Measurements from ENCODE around the gene PCSK6.
"Not testable (repeated sequence)": the region's sequence is repeated elsewhere in the genome, so short reads cannot be mapped to it uniquely, and the experiment has no call there.

PCSK6 gene

DNA sequence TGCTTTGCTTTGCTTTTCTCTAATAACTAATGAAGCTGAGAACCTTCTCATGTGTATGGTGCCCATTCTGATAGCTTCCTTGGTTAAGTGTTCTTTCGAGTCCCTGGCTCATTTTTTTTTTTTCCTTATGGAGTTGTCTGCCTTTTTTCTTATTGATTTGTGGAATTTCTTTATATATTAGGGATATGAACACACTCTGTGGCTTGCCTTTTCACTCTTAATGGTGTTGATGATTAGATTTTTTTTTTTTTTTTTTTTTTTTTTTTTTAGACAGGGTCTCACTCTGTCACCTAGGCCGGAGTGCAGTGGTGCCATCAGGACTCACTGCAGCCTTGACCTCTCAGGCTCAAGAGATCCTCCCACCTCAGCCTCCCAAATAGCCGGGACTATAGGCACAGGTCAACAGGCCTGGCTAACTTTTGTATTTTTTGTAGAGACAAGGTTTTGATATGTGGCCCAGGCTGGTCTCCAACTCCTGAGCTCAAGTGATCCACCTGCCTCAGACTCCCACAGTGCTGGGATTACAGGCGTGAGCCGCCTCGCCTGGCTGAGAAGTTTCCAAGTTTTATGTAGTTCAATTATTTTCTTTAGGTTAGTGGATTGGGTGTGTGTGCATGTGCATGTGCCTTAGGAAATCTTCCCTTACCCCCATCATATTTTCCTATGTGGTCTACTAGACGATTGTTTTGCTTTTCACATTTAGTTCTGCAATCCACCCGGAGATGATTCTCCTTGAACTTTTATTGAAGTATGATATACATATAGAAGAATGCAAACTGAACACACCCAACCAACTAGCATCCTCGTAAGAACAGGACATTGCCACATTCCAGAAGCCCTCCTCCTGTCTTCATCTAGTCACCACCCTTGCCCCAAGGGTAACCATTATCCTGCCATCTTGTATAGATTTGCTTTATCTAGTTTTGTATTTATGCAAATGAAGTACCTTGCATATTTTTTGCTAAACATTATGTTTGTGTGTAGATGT is 192.8 kb downstream of the PCSK6 start:
- Mint-ChIP-seq H3K9me3 (ENCODE audit: low read depth) (no peaks in the 10 kb centered on the region), H3K4me3 (peak overlapping the region; percentile 98), H3K4me1 (ENCODE audit: low read depth) (peaks cover 33% of the 10 kb centered on the region), H3K27ac (no peak overlapping the region), H3K27me3 (no peaks in the 10 kb centered on the region), H3K36me3 (peaks cover 6% of the 10 kb centered on the region)

DNA sequence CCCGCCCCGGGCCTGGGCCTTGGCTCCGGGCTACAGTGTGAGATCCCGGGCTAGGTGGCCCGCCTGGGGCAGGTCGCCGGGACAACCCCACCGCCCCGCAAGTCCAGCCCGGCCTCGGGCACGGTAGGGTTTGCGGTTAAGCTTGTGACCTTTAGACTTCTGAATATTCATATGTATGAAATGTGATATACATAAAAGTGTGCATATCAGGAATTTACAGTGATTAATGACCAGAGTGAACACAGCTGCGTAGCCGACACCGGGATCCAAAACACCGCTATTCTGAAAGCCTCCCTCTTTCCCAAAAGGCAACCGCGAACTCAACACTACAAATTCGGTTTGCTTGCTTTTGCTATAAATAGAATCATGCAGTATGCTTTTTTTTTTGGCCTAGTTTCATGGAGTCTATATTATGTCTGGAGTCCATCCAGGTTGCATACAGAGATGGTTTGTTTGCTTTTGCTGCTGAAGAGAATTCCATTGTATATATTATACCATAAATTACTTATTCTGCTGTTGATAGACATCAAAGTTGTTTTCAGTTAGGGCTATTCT is 193.8 kb downstream of the PCSK6 start:
- Mint-ChIP-seq H3K27ac (peak overlapping the region; percentile 93), H3K4me1 (ENCODE audit: low read depth) (peaks cover 40% of the 10 kb centered on the region), H3K9me3 (ENCODE audit: low read depth) (no peaks in the 10 kb centered on the region), H3K27me3 (no peaks in the 10 kb centered on the region), H3K4me3 (peak overlapping the region; percentile 98), H3K36me3 (peaks cover 6% of the 10 kb centered on the region)

DNA sequence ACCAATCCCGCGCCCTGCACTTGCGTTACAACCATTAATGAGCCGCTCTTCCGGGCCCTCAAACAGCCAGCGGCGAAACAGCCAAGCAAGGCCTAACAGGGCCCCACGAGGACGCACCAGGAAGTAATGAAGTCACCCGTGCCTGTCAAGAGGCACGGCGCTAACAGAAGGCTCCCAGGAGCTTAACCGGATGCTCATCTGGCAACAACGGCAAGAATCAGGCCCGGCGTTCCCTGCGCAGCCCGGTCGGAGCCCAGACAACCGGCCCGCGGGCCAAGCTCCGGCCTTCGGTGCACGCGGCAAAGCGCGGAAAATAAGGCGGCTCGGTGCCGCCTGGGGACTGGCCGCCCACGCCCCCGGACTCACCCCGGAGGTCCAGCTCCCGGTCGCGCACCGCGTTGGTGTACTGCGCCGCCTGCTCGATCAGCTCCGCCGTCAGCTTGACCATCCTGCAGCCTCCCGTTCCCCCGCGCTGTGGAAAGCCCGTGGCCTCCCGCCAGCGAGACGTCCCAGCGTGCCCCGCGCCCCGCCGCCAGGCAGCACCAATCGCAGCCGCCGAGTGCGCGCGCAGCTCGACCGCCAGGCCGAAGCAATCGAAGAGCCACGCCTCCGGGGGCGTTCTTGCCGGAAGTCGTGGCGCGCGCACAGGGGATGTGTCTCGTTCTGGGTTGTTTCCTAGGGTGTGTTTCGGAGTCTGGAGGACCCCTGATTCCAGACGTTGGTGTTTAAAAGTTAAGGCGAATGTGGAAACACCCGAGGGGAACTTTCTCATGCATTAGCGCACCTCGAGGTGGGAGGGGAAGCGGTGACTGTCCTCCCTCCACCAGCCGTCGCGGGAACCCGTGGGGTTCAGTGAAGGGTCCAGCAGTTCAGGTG is 194.5 kb downstream of the PCSK6 start, which contains the start of gene SNRPA1:
Gene SNRPA1 (minus strand): TSS at position 518 of the 876 bp plus-strand sequence. CDS start 70 bp downstream, at position 448.
- Mint-ChIP-seq H3K36me3 (peaks cover 6% of the 10 kb centered on the region), H3K9me3 (ENCODE audit: low read depth) (no peaks in the 10 kb centered on the region), H3K4me1 (ENCODE audit: low read depth) (peaks cover 46% of the 10 kb centered on the region), H3K27me3 (no peaks in the 10 kb centered on the region), H3K27ac (peak within 1 kb of the TSS; percentile 97), H3K4me3 (peak within 1 kb of the TSS; percentile 98)

DNA sequence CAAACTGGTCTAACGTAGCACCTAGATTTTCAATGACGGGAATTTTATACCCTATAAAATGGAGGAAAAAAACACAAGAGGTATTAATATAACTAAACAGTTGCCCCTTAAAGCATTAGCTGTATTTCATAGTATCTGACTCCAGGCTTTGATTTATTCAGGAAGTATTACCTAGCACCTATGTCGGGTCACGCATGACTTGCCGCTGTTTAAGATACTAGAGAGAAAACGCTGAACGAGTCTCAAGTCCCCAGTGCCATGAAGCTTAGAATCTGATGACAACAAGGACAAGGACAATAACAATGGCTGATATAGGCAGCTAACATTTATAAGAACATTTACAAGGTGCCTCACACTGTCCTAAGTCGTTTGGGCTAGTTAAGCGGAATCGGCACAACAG is 196.4 kb downstream of the PCSK6 start:
- Mint-ChIP-seq H3K27me3 (no peaks in the 10 kb centered on the region), H3K36me3 (peaks cover 11% of the 10 kb centered on the region), H3K4me3 (peak overlapping the region; percentile 98), H3K9me3 (ENCODE audit: low read depth) (no peaks in the 10 kb centered on the region), H3K27ac (peak overlapping the region; percentile 97), H3K4me1 (ENCODE audit: low read depth) (peaks cover 57% of the 10 kb centered on the region)

DNA sequence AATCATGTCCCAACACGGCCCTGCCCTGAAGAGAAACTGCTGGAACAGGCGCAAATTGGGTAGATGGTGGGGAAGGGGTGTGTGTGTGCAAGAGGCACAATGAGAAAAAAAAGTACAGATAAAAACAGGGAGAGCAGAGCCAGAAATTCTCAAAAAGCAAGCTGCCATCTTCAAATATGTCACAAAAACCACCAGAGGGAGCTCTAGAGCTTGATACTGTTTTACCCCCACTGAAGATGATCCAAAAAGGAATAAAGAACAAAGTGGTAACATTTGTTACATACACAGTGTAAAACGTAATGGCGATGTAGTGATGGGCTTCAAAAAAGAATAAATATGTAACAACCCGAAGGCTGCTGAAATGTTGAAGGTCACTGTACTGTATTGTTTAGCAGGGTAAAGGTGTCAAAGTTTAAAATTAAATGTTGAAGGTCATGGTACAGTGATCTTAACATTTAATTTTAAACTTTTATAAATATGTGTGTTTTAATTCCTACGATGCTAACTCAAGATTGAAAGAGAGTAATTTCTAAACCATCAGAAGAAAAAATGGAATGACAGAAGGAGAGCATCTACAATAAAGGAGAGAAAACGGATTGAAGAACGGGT is 200.5 kb downstream of the PCSK6 start:
- Mint-ChIP-seq H3K4me1 (ENCODE audit: low read depth) (peaks cover 53% of the 10 kb centered on the region), H3K4me3 (peak overlapping the region; percentile 52), H3K36me3 (peaks cover 18% of the 10 kb centered on the region), H3K27me3 (no peaks in the 10 kb centered on the region), H3K27ac (peak overlapping the region; percentile 75), H3K9me3 (ENCODE audit: low read depth) (no peaks in the 10 kb centered on the region)

DNA sequence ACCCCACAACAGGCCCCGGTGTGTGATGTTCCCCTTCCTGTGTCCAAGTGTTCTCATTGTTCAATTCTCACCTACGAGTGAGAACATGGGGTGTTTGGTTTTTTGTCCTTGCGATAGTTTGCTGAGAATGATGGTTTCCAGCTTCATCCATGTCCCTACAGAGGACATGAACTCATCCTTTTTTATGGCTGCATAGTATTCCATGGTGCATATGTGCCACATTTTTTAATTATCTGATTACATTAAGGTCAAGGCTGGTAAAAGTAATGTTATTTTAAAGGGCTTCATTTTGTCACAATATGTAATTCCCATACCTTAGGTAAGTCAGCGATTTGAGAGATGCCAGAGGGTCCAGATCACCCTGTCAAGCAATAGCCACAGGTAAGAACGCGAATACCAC is 202.2 kb downstream of the PCSK6 start:
- Mint-ChIP-seq H3K4me1 (ENCODE audit: low read depth) (peaks cover 41% of the 10 kb centered on the region), H3K27ac (peak overlapping the region; percentile 3), H3K36me3 (peaks cover 14% of the 10 kb centered on the region)
- H3K4me3 Mint-ChIP-seq; H3K27me3 Mint-ChIP-seq; H3K9me3 Mint-ChIP-seq (ENCODE audit: low read depth): not testable (repeated sequence)

DNA sequence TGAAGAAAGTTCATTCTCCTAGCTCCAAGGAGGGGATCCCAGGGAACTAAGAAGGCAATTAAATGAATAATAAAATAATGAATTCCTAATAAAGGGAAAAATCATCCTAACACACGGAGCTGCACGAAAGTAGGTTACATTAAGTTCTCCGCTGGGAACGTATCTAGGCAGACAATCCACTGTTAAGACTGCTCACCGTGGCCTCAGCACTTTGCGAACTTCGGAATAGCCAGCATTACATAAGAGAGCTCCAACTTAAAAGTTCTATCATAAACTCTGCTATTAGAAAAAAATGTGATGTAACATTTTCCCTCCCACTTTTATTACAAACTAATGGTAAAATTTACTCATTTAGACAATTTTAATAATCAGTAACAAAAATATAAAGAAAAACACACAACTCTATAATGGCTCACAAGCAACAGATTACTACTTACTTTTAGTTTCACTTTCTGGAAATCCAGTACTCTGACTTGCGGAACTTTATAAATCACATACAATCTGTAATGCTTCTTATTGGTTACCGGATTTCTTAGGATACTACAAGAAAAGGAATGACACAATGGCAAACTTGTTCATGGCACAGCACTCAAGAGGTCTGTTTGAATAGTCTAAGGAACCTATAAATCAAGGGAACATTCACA is 202.9 kb downstream of the PCSK6 start:
- H3K4me1 Mint-ChIP-seq (ENCODE audit: low read depth): peaks cover 34% of the 10 kb centered on the region
- peak overlapping the region; percentile 58 for H3K27ac Mint-ChIP-seq
- H3K4me3 Mint-ChIP-seq: no peak overlapping the region
- peaks cover 16% of the 10 kb centered on the region for H3K36me3 Mint-ChIP-seq
- H3K27me3 Mint-ChIP-seq: no peaks in the 10 kb centered on the region
- H3K9me3 Mint-ChIP-seq (ENCODE audit: low read depth): no peaks in the 10 kb centered on the region

DNA sequence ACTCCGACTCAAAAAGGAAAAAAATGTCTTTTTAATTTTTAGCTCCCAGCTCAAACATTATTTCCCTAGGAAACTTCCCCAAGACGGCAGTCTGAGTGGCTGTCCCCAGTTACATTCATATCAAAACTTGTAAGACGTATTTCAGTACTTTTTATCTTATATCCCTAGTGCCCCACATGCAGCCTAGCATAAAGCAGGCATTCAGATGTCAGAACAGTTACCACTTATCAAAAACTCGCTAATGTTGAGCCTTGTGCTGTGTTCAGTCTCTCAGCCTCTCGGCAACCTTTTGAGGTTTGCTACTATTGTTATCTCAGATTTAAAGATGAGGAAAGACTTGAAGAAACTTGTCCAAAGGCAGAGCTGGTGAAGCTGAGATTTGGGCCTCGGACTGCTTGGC is 205.6 kb downstream of the PCSK6 start:
- Mint-ChIP-seq H3K27me3 (no peaks in the 10 kb centered on the region), H3K36me3 (peaks cover 15% of the 10 kb centered on the region), H3K27ac (no peak overlapping the region), H3K9me3 (ENCODE audit: low read depth) (no peaks in the 10 kb centered on the region), H3K4me3 (no peak overlapping the region), H3K4me1 (ENCODE audit: low read depth) (peaks cover 16% of the 10 kb centered on the region)

DNA sequence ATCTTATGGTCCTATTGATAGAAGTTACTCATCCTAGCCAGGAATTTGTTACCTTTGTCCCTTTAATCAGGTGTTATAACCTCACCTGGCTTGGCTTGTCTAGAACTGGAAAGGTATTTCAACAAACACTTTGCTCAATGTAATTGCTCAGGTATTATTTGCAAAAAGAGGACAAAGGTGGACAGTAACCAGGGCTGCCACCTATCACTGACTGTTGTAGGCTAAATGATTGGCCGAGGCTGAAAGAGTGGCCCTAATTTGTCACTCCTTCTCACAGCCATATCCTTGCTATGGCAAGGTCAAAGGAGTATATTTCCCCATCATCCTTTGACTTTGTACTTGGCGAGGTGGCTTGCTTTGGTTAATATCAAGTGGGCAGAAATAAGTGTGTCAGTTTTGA is 209.5 kb downstream of the PCSK6 start:
- peaks cover 27% of the 10 kb centered on the region for H3K4me1 Mint-ChIP-seq (ENCODE audit: low read depth)
- H3K9me3 Mint-ChIP-seq (ENCODE audit: low read depth): no peaks in the 10 kb centered on the region
- H3K4me3 Mint-ChIP-seq: no peak overlapping the region
- peaks cover 6% of the 10 kb centered on the region for H3K36me3 Mint-ChIP-seq
- H3K27ac Mint-ChIP-seq: no peak overlapping the region
- H3K27me3 Mint-ChIP-seq: no peaks in the 10 kb centered on the region

DNA sequence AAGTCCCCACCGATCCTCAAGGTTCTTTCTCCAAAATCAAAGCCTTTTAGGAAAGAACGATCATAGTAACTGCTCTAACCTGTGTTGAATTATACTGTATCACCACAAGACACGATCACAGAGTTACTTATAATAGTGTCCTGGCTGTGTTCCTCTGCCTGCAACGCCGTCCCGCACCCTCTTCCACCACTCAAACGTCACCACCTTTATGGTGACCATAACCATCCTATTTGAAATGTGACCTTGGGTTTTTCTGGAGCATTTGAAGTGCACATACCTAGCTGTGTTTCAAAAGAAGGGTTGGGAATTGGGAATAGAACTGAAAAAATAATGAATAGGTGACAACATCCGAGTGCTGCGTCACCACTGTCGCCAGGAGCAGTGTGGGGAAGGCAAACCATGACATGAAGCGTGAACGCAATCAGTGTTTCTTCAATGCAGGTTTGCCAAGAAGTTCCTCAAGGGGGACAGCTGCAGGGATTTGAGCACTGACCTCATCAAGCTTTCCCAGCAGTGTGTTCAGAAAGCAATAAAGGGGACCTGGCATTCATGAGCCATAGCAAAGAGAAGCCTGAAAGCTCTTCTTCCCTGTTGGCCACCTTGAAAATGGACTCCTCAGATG is 211.5 kb downstream of the PCSK6 start:
- Mint-ChIP-seq H3K9me3 (ENCODE audit: low read depth) (no peaks in the 10 kb centered on the region), H3K4me3 (peak overlapping the region; percentile 91), H3K4me1 (ENCODE audit: low read depth) (peaks cover 29% of the 10 kb centered on the region), H3K27me3 (no peaks in the 10 kb centered on the region), H3K36me3 (peaks cover 11% of the 10 kb centered on the region), H3K27ac (peak overlapping the region; percentile 77)

DNA sequence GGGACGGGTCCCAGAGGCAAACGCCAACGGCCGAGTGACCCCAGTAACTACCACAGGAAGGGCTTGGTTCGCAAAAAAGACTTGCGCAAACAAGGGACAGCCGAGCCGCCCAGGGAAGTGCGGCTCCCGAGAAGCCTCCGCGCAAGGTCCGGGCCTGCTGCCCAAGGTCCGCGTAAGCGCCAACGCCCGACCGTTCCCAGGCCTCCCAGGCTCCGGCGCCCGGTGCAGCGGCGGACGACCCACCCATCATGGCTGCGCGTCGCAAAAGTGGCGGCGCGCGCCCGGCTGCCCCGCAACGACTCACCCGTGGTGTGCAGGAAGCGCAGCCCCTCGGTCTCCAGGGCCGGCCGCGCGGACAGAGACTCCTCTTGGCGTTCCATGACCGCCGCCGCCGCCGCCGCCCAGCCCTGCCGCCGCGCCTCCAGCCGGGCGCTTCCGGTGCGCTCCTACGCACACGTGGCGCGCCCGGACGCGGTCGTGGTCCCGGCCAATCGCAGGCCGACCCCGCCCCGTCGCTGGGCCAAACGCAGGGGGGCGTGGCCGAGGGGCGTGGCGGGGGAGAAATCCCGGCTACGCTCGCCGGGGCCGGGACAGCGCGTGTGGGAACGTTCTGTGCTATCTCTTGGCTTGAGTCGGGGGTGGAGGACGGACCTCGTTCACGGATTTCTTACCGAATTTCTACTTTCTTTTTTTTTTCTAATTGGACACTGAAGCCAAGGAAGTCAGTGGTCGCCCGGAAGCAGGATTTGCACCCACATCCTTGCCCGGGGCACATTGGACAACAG is 212.3 kb downstream of the PCSK6 start, which contains the start of gene SELENOS:
Gene SELENOS (minus strand): TSS at position 448 of the 785 bp plus-strand sequence. CDS start 68 bp downstream, at position 380.
- Mint-ChIP-seq H3K4me1 (ENCODE audit: low read depth) (peaks cover 29% of the 10 kb centered on the region), H3K27ac (peak within 1 kb of the TSS; percentile 93), H3K4me3 (peak within 1 kb of the TSS; percentile 100), H3K36me3 (peaks cover 9% of the 10 kb centered on the region), H3K27me3 (no peaks in the 10 kb centered on the region), H3K9me3 (ENCODE audit: low read depth) (no peaks in the 10 kb centered on the region)

DNA sequence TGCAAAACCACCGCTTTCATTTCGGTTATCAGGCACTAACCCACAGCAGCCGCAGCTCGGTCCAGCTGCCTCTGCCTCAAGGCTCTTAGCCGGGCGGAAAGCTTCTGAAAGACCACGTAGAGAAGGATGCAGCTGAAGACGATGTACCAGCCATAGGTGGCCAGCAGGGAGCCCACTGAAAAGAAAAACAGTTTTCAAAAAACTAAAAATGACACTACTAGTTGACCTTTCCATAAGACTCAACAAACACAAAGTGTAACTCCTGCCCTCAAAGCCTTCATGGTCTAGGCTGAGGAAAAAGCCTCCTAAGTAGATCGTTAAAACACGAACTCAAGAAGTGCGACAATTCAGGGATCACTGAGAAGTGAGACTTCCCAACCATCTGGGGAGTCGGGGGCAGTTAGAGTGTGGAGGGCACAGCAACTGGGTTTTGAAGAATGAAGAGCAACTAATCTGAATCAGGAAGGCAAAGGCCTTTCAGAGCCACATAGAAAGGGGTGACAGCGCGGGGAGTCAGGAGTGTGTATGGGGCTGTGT is 212.9 kb downstream of the PCSK6 start:
- Mint-ChIP-seq H3K9me3 (ENCODE audit: low read depth) (no peaks in the 10 kb centered on the region), H3K4me3 (peak overlapping the region; percentile 100), H3K4me1 (ENCODE audit: low read depth) (peaks cover 29% of the 10 kb centered on the region), H3K27ac (peak overlapping the region; percentile 93), H3K27me3 (no peaks in the 10 kb centered on the region), H3K36me3 (peaks cover 8% of the 10 kb centered on the region)

DNA sequence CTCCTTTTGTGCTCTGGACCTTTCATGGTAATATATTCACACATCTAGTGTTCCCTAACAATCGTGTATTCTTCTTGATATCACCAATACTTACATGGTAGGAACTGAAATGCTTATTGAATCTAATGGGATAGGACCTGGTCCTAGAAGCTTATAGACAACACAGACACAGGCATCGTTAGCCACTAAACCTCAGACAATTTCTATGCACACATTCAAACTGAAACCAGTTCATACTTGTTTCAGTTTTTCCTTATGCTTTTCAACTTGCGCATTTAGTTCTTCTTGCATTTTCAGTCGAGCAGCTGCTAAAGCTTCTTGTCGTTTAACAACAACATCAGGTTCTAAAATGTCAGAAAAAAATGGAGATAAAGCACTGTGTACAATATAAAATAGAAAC is 214.5 kb downstream of the PCSK6 start:
- H3K27me3 Mint-ChIP-seq: no peaks in the 10 kb centered on the region
- peak overlapping the region; percentile 25 for H3K27ac Mint-ChIP-seq
- H3K4me1 Mint-ChIP-seq (ENCODE audit: low read depth): peaks cover 29% of the 10 kb centered on the region
- H3K36me3 Mint-ChIP-seq: peaks cover 8% of the 10 kb centered on the region
- H3K4me3 Mint-ChIP-seq: peak overlapping the region; percentile 58
- H3K9me3 Mint-ChIP-seq (ENCODE audit: low read depth): no peaks in the 10 kb centered on the region

Measured in activated naive CD8-positive, alpha-beta T cell (primary cell).